ENCODE measurements around the gene DLGAP5. TPM values are rescaled to one million over a fixed set of nuclear protein-coding genes. Genes with fewer than 3 reads are reported as not detected.

The DLGAP5 gene
- total and polyA plus RNA-seq, 12 donors: 0.07 to 5.1 (median 0.41) TPM; not detected in 5

- Histone ChIP-seq H3K36me3 (no peaks in the 10 kb centered on the region), H3K4me3 (no peak overlapping the region), H3K9me3 (peaks cover 0 to 10% (median 0%) of the 10 kb centered on the region in 11 donors), H3K27me3 (no peaks in the 10 kb centered on the region), H3K27ac (peak overlapping the region; percentile 76 to 96 (median 87)), H3K4me1 (peaks cover 18 to 98% (median 85%) of the 10 kb centered on the region in 9 donors)
- DNase-seq (peak; percentile 63 to 72), ATAC-seq (peak; percentile 40 to 82 (median 68))
- TF ChIP-seq CTCF (IDR thresholded peaks at IDR 0.05): no peak
- intact Hi-C loops (cut with DNase I): loop anchor here in 4 of 10 donors (2.0 to 5.0 kb wide), 4 partner anchors 16 to 34 kb away; no protein-coding TSS in a partner anchor
- 25 to 30% methylated on average over 13 of the region's 13 CpGs for WGBS, 2 donors
These were observed 88.3 kb downstream of the DLGAP5 start for GRCh38 chr14:55103005-55103640.

GRCh38 chr14:55102141-55102621 is 89.2 kb downstream of the DLGAP5 start:
- ATAC-seq (peak; percentile 75 to 93 (median 87)), DNase-seq (peak; percentile 75 to 77)
- no peaks in the 10 kb centered on the region for H3K36me3 ChIP-seq
- H3K27ac ChIP-seq: peak overlapping the region; percentile 76 to 96 (median 87)
- H3K27me3 ChIP-seq: no peaks in the 10 kb centered on the region
- no peak for TF ChIP-seq CTCF (IDR thresholded peaks at IDR 0.05)
- H3K4me3 ChIP-seq: no peak overlapping the region
- intact Hi-C loops (cut with DNase I): loop anchor here in 4 of 10 donors (2.0 to 5.0 kb wide), 4 partner anchors 17 to 35 kb away; no protein-coding TSS in a partner anchor
- peaks cover 0 to 10% (median 0%) of the 10 kb centered on the region in 11 donors for H3K9me3 ChIP-seq
- 3 to 4% methylated on average over 7 of the region's 7 CpGs for WGBS, 2 donors
- peaks cover 10 to 98% (median 85%) of the 10 kb centered on the region in 9 donors for H3K4me1 ChIP-seq

- peak in 1 of 8 donors; percentile 12 for ATAC-seq
- H3K27me3 ChIP-seq: no peaks in the 10 kb centered on the region
- H3K4me3 ChIP-seq: no peak overlapping the region
- peak overlapping the region in 9 of 10 donors; percentile 82 to 96 (median 88) for H3K27ac ChIP-seq
- WGBS, 2 donors: 84 to 91% methylated on average over 5 of the region's 5 CpGs
- TF ChIP-seq CTCF (IDR thresholded peaks at IDR 0.05): no peak
- DNase-seq: no peak
- no peaks in the 10 kb centered on the region for H3K36me3 ChIP-seq
- peaks cover 0 to 10% (median 0%) of the 10 kb centered on the region in 11 donors for H3K9me3 ChIP-seq
- H3K4me1 ChIP-seq: peaks cover 10 to 94% (median 85%) of the 10 kb centered on the region in 9 donors
- intact Hi-C loops (cut with DNase I): loop anchor here in 4 of 10 donors (2.0 to 5.0 kb wide), 4 partner anchors 17 to 36 kb away; no protein-coding TSS in a partner anchor
These were observed 89.7 kb downstream of the DLGAP5 start for GRCh38 chr14:55101698-55102097.

GRCh38 chr14:55099756-55100155 is 91.6 kb downstream of the DLGAP5 start:
- peak in 1 of 8 donors; percentile 6 for ATAC-seq
- Histone ChIP-seq H3K27ac (peak overlapping the region in 7 of 10 donors; percentile 8 to 96 (median 58)), H3K9me3 (peaks cover 0 to 8% (median 0%) of the 10 kb centered on the region in 11 donors), H3K27me3 (no peaks in the 10 kb centered on the region), H3K4me1 (peaks cover 5 to 77% (median 72%) of the 10 kb centered on the region in 9 donors), H3K36me3 (no peaks in the 10 kb centered on the region), H3K4me3 (no peak overlapping the region)
- intact Hi-C loops (cut with DNase I): loop anchor here in 2 of 10 donors (5.0 kb wide), 1 partner anchor 38 kb away; no protein-coding TSS in a partner anchor
- TF ChIP-seq CTCF (IDR thresholded peaks at IDR 0.05): no peak
- DNase-seq: no peak
- 52 to 64% methylated on average over 2 of the region's 2 CpGs for WGBS, 2 donors
